Measurements from ENCODE around the gene SGPL1. TPM values are rescaled to one million over a fixed set of nuclear protein-coding genes. Genes with fewer than 3 reads are reported as not detected.

SGPL1 gene
- total and polyA plus RNA-seq, 4 donors = 5.8 to 45.0 (median 19.1) TPM

- no peaks in the 10 kb centered on the region for H3K36me3 ChIP-seq (ENCODE audit: control insufficient read depth in 1 of 2, insufficient read depth in 2 of 2, low read length in 1 of 2)
- intact Hi-C loops (cut with DNase I) = no loop called here
- H3K9me3 ChIP-seq (ENCODE audit: control insufficient read depth, low read length) = no peaks in the 10 kb centered on the region
- no peak overlapping the region for H3K27ac ChIP-seq (ENCODE audit: low read depth in 1 of 2, low read length in 2 of 2)
- no peaks in the 10 kb centered on the region for H3K4me1 ChIP-seq (ENCODE audit: control insufficient read depth in 1 of 2, insufficient read depth in 2 of 2, low read length in 2 of 2)
- 94 to 98% methylated on average over 13 of the region's 13 CpGs for WGBS, 2 donors
- ATAC-seq (ENCODE audit: low FRiP score) (no peak), DNase-seq (no peak)
- H3K27me3 ChIP-seq (ENCODE audit: control insufficient read depth in 1 of 2, insufficient read depth in 2 of 2, low read length in 1 of 2) = no peaks in the 10 kb centered on the region
- H3K4me3 ChIP-seq (ENCODE audit: low read length in 2 of 2) = no peak overlapping the region
Observed at GRCh38 chr10:70901276-70901878, 85.6 kb downstream of the SGPL1 start.

GRCh38 chr10:70902661-70903261, 87.0 kb downstream of the SGPL1 start:
- WGBS, 2 donors = 68 to 70% methylated on average over 5 of the region's 5 CpGs
- H3K4me1 ChIP-seq (ENCODE audit: control insufficient read depth in 1 of 2, insufficient read depth in 2 of 2, low read length in 2 of 2) = no peaks in the 10 kb centered on the region
- no peak overlapping the region for H3K4me3 ChIP-seq (ENCODE audit: low read length in 2 of 2)
- intact Hi-C loops (cut with DNase I) = no loop called here
- H3K9me3 ChIP-seq (ENCODE audit: control insufficient read depth, low read length) = no peaks in the 10 kb centered on the region
- H3K36me3 ChIP-seq (ENCODE audit: control insufficient read depth in 1 of 2, insufficient read depth in 2 of 2, low read length in 1 of 2) = no peaks in the 10 kb centered on the region
- ATAC-seq (ENCODE audit: low FRiP score) (no peak), DNase-seq (no peak)
- H3K27ac ChIP-seq (ENCODE audit: low read depth in 1 of 2, low read length in 2 of 2) = no peak overlapping the region
- no peaks in the 10 kb centered on the region for H3K27me3 ChIP-seq (ENCODE audit: control insufficient read depth in 1 of 2, insufficient read depth in 2 of 2, low read length in 1 of 2)

- ATAC-seq (ENCODE audit: low FRiP score) (peak; percentile 54), DNase-seq (peak in 1 of 2 donors; percentile 66)
- Histone ChIP-seq H3K9me3 (ENCODE audit: control insufficient read depth, low read length) (no peaks in the 10 kb centered on the region), H3K4me1 (ENCODE audit: control insufficient read depth in 1 of 2, insufficient read depth in 2 of 2, low read length in 2 of 2) (no peaks in the 10 kb centered on the region), H3K4me3 (ENCODE audit: low read length in 2 of 2) (no peak overlapping the region), H3K27ac (ENCODE audit: low read depth in 1 of 2, low read length in 2 of 2) (no peak overlapping the region), H3K36me3 (ENCODE audit: control insufficient read depth in 1 of 2, insufficient read depth in 2 of 2, low read length in 1 of 2) (no peaks in the 10 kb centered on the region), H3K27me3 (ENCODE audit: control insufficient read depth in 1 of 2, insufficient read depth in 2 of 2, low read length in 1 of 2) (no peaks in the 10 kb centered on the region)
- WGBS, 2 donors = 48 to 55% methylated on average over 14 of the region's 14 CpGs
- intact Hi-C loops (cut with DNase I) = no loop called here
Observed at GRCh38 chr10:70903262-70903921, 87.6 kb downstream of the SGPL1 start.

GRCh38 chr10:70905071-70906021, 89.6 kb downstream of the SGPL1 start:
- Histone ChIP-seq H3K4me1 (ENCODE audit: control insufficient read depth in 1 of 2, insufficient read depth in 2 of 2, low read length in 2 of 2) (no peaks in the 10 kb centered on the region), H3K9me3 (ENCODE audit: control insufficient read depth, low read length) (no peaks in the 10 kb centered on the region), H3K36me3 (ENCODE audit: control insufficient read depth in 1 of 2, insufficient read depth in 2 of 2, low read length in 1 of 2) (no peaks in the 10 kb centered on the region), H3K27me3 (ENCODE audit: control insufficient read depth in 1 of 2, insufficient read depth in 2 of 2, low read length in 1 of 2) (no peaks in the 10 kb centered on the region), H3K4me3 (ENCODE audit: low read length in 2 of 2) (no peak overlapping the region), H3K27ac (ENCODE audit: low read depth in 1 of 2, low read length in 2 of 2) (no peak overlapping the region)
- DNase-seq (peak in 1 of 2 donors; percentile 18), ATAC-seq (ENCODE audit: low FRiP score) (no peak)
- WGBS, 2 donors = 89 to 90% methylated on average over 27 of the region's 27 CpGs
- intact Hi-C loops (cut with DNase I) = no loop called here

GRCh38 chr10:70906031-70906783, 90.5 kb downstream of the SGPL1 start:
- H3K27ac ChIP-seq (ENCODE audit: low read depth in 1 of 2, low read length in 2 of 2) = no peak overlapping the region
- H3K9me3 ChIP-seq (ENCODE audit: control insufficient read depth, low read length) = no peaks in the 10 kb centered on the region
- no peaks in the 10 kb centered on the region for H3K4me1 ChIP-seq (ENCODE audit: control insufficient read depth in 1 of 2, insufficient read depth in 2 of 2, low read length in 2 of 2)
- H3K36me3 ChIP-seq (ENCODE audit: control insufficient read depth in 1 of 2, insufficient read depth in 2 of 2, low read length in 1 of 2) = no peaks in the 10 kb centered on the region
- peak in 1 of 2 donors; percentile 12 for DNase-seq
- 92% methylated on average over 5 of the region's 5 CpGs for WGBS, 2 donors
- H3K4me3 ChIP-seq (ENCODE audit: low read length in 2 of 2) = no peak overlapping the region
- intact Hi-C loops (cut with DNase I) = no loop called here
- ATAC-seq (ENCODE audit: low FRiP score) = no peak
- no peaks in the 10 kb centered on the region for H3K27me3 ChIP-seq (ENCODE audit: control insufficient read depth in 1 of 2, insufficient read depth in 2 of 2, low read length in 1 of 2)

- H3K27ac ChIP-seq (ENCODE audit: low read depth in 1 of 2, low read length in 2 of 2) = no peak overlapping the region
- DNase-seq (peak; percentile 31 to 51), ATAC-seq (ENCODE audit: low FRiP score) (no peak)
- H3K9me3 ChIP-seq (ENCODE audit: control insufficient read depth, low read length) = no peaks in the 10 kb centered on the region
- no peaks in the 10 kb centered on the region for H3K36me3 ChIP-seq (ENCODE audit: control insufficient read depth in 1 of 2, insufficient read depth in 2 of 2, low read length in 1 of 2)
- 86 to 91% methylated on average over 15 of the region's 15 CpGs for WGBS, 2 donors
- intact Hi-C loops (cut with DNase I) = no loop called here
- H3K27me3 ChIP-seq (ENCODE audit: control insufficient read depth in 1 of 2, insufficient read depth in 2 of 2, low read length in 1 of 2) = no peaks in the 10 kb centered on the region
- H3K4me3 ChIP-seq (ENCODE audit: low read length in 2 of 2) = no peak overlapping the region
- no peaks in the 10 kb centered on the region for H3K4me1 ChIP-seq (ENCODE audit: control insufficient read depth in 1 of 2, insufficient read depth in 2 of 2, low read length in 2 of 2)
Observed at GRCh38 chr10:70906953-70907636, 91.3 kb downstream of the SGPL1 start.

GRCh38 chr10:70907637-70908405, 92.1 kb downstream of the SGPL1 start:
- Histone ChIP-seq H3K27ac (ENCODE audit: low read depth in 1 of 2, low read length in 2 of 2) (no peak overlapping the region), H3K4me3 (ENCODE audit: low read length in 2 of 2) (no peak overlapping the region), H3K36me3 (ENCODE audit: control insufficient read depth in 1 of 2, insufficient read depth in 2 of 2, low read length in 1 of 2) (no peaks in the 10 kb centered on the region), H3K27me3 (ENCODE audit: control insufficient read depth in 1 of 2, insufficient read depth in 2 of 2, low read length in 1 of 2) (no peaks in the 10 kb centered on the region), H3K9me3 (ENCODE audit: control insufficient read depth, low read length) (no peaks in the 10 kb centered on the region), H3K4me1 (ENCODE audit: control insufficient read depth in 1 of 2, insufficient read depth in 2 of 2, low read length in 2 of 2) (no peaks in the 10 kb centered on the region)
- WGBS, 2 donors = 70 to 72% methylated on average over 16 of the region's 16 CpGs
- ATAC-seq (ENCODE audit: low FRiP score) (no peak), DNase-seq (peak; percentile 17 to 67)
- intact Hi-C loops (cut with DNase I) = no loop called here

Measured in aorta (tissue), 5 donors.